HG02884 (cell line): ENCODE data around the gene PCDH1.
"Not testable (repeated sequence)": the region's sequence is repeated elsewhere in the genome, so short reads cannot be mapped to it uniquely, and the experiment has no call there.

Source experiments
- ATAC-seq: cut with Tn5 transposase; IDR thresholded peaks from one replicate; pipeline ENCODE4 v1.9.1; 2021; ENCODE audit warnings: mild to moderate bottlenecking, moderate library complexity; ENCODE audit not compliant: unreplicated experiment

PCDH1 gene

DNA sequence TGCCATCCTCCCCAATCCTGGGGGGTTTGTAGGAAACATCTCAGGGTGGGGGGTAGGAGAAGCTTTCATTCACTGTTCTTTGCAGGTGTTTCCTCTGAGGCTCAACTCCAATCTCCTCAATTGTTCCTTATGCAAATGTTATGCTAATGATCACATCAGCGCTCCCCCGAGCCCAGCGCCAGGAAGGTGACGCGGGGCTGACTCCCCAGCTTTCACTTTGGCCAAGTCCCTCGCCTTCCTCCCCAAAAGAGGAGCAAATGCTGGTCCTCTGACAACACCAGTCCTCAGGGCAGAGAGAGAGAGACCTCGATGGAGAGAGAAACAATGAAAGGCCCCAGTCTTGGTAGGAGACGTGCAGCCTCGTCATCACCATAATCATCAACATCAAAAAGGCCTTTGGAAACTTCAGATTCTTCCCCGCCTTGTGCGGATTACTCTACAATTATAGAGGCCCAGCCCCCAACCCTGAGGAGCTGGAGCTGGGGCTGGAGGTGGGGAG is 39.1 kb downstream of the PCDH1 start:
- ATAC-seq = no peak

DNA sequence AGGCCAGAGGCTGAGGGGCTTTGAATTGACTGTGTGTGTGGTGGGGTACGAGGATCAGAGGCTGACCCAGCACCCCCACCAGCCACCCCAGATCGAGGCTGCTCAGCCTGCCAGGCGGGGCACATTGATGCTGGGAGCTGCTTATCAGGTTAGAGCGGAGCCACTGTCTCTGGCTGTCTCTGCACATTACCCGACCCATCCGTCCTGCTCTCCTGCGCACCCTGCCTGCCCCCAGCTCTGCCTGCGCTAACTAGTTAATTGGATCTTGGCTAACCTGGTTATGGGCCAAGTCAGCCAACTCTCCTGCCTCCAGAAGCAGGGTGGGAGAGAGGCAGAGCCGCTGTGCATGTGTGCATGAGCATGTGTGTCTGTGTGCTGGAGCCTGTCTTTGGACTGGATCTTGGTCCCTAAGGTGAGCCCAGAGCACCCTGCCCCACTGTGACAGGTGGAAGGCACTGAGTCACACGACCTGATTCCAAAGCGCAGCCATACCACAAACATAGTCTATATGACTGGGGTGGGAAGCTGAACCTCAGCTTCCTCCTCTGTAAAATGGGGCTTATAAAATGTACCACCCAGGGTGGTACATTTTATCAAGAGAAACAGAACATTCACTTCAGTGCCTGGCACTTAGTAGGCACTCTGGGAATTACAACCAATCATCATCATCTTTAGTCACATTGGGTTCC is 39.7 kb downstream of the PCDH1 start:
- ATAC-seq = no peak

DNA sequence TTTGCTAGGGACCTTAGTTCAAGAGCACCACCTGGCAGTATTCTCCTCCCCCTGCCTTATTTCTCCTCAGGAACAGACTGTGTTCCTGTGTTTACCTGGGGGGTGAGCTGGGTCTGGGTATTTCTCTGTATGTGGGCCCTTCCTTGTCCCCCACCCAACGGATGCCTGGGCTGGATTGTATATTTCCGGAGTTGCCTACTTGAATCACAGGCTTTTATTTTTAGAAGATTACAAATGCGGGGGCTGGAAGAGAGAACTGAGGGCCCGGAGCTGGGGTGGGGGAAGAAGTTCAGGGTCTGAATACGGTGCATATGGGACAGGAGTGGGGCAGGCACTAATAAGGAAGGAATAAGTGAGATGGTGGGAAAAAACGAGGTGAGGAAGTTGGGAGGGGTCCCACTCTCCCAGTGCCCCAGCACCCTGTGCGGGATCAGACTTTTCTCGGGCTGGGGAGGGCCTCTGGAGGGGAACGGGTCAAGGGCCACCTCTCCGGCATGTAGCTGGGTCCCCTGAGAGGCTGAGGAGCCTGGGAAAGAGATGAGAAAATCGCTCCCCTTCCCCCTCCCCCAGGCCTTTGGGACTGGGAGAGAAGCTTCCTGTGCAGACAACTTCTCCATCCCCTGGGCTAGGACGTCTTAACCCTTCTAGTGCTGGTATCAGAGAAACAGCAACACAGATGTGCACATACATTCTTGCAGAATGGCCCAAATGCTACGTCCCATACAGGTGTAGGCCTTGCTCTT is 42.1 kb downstream of the PCDH1 start:
- no peak for ATAC-seq

DNA sequence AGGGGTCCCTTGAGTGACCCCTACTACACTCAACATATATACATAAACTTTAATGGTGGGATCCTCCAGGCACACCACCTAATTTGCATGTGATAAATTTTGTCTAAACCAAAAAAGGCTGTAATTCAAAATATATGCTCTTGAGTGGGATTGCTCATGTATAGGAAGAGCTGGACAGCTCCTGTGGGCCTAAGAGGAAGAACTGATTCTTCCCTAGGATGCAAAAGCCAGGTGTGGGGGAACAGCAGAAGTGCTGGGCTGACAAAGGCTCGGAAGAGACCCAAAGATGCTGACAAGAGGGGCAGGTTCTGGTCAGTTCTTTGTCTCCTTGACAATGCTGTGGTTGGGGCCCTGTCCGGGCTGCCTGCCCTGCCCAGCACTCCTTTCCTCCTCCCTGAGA is 43.9 kb downstream of the PCDH1 start:
- no peak for ATAC-seq

DNA sequence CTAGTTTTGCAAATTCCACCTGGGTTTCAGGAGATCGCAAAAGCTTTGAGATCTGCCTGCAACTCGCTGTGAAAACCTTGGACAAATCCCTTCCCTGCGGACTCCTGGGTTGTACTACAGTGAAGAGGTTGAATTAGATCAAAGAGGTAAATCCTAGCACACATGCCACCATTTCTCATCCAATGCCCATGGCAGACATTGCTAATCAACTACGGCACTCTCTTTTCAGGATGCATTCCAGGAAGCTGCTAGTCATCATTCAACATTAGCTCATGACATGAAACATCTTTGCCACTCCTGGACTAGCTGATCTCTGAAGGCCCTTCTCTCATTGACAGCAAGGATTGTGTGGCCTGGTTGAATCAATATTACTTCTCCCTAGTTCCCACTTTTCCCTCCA is 46.1 kb downstream of the PCDH1 start:
- ATAC-seq = no peak

DNA sequence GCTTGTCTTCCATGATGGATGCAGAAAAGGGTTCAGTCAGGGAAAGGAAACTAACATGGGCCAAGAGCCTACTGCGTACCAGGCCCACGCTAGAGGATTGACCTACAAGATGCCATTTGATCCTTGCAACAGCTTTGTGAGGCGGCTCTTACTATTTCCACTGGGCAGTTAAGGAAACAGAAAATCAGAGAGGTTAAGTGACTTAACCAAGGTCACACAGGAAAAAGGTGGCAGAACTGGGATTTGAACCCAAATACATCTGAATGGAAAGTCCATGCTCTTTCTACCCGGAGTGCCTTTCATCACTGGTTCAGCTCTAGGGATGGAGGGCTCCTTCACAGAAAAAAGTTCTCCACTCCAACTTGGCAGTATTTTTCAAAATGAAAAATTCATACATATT is 50.0 kb downstream of the PCDH1 start:
- no peak for ATAC-seq

DNA sequence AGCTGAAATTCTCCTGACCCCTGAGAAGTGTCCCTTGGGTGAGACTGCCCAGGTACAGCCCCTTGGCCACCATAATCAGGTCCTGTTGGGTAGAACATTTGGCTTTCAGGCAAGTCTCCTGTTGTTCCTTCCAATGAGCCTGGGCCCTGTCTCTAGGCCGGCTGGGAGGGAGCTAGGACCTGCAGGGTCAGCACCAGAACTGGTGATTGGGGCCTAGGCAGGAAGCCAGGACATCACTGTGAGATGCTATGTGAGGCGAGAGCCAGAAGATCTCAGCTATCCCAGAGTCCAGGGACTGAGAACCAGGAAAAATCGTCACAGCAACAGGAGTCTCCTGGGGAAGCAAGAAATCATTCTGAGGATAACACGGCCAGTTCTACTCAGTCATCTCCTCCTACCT is 51.5 kb downstream of the PCDH1 start:
- ATAC-seq = no peak

DNA sequence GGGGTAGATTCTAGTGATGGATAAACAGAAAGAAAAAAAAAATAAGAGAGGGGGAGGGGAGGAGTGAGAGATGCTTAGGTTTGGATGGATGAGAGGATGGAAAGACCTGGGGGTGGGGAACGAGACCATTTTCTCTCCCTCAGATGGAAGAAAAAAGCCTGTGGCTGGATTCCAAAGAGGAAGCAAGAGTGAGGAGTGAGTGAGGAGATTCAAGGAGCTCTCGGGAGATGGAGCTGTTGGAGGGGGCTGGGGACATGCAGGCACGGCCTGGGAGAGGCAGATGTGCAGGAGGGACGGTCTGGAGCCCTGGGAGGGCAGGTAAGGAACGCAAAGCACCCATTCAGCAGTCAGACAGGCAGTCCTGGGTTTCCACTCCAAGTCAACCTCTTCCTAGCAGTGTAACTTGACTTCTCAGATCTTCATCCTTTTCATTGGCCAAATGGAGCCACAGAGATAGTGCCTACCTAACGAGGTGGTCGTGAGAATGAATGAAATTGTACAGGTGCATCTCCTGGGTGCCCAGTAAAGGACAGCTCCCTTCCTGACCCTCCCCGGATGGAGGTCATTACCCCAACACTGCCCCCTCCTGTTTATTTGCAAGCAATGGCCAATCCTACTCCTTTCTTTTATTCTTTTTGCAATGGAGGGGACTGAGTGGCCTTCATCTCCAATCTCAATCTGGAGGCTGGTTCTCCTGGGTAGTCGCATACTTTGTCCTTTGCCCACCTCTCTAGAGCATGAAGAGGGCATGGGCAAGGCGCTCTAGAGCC is 52.2 kb downstream of the PCDH1 start:
- no peak for ATAC-seq

DNA sequence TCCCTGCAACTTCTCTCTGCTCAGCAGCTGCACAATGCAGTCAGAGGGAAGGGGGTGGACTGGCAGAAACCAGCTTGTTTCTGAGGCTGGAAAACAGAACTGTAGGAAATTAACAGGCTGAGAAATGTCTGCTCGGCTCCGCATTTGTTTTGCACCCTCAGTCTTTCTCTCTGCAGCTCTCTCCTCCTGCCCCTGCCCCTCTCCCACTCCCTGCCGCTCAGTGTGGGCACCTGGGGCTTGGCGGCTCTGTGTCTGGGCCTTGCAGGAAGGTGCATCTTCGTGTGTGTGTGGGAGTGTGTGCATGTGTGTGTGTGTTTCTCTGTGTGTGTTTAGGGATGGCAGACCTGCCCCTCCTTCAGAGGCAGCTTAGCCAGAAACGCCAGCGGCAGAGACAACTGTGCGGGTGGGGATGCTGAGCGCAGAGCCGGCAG is 53.0 kb downstream of the PCDH1 start:
- ATAC-seq = no peak

DNA sequence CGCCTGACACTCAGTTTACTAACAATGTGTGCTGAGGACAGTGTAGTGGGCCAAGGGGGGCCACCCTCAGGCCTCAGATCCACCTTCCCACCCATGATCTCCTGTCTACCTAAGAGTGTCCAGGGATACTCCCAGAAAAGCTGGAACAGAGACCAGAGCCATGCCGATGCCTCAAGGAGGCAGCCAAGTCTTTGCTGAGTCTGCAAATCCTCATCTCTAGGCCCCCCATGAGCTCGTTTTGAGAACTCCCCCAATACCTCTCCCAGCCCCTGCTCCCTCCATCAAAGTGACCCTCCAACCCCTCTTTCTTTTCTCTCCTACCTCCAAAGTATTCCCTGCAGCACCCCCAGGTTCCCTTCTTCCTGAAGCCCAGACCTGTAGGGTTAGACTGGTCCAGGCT is 53.5 kb downstream of the PCDH1 start:
- ATAC-seq = no peak

DNA sequence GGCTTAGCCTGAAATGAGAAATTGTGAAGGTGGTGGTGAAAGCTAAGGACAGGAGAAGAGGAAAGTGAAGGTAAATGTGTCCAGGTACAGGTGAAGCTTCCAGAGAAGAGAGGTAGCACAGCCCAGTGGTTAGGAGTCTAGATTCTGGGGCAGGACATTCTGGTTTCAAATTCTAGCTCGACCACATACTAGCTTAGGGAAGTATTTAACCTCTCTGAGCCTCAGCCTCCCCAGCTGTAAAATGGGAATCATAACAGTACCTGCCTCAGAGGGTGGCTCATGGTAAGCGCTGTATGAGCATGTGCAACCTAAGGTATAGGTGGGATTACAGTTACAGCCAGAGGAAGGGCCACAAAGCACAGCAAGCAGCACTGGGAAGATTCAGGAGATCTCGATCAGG is 55.2 kb downstream of the PCDH1 start:
- no peak for ATAC-seq

DNA sequence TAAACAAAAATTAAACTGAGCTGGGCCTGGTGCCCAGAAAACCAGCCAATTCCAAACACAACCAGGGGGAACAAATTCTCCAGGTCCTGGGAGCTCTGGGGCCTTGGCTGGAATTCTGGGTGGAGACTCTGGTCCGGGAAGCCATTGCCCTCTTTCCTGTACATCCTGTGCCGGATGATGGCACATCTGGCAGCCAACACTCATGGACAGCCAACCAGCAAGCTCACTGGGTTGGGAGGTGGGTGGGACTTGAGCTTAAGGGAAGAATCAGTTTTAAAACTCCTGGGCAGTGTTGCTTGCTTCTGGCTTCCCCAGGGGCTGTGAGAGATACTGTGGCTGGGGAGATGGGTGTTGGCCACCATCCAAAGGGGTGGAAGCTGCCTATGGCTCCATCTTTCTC is 56.1 kb downstream of the PCDH1 start:
- ATAC-seq = no peak

DNA sequence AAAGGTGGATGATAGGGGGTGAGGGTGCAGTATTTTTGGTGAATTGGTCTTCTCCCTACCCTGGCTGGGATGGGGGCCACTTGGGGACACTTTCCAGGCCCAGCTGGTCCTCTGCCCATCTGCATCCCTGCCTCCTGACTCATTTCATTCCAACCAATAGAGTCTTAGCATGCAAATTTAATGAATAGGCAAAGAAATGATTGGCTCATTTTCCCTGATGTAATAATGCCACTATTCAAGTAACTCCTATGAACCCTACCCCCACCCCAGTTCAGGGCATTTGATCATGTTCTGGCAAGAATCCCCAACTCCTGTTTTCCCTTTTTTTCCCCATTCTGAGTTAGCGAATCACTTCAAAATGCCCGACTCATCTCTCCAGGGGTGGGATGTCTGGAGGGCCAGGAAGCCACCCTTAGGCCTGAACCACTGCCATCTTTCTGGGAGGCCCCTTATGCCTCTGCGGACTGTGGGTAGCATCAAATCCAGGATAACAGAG is 56.7 kb downstream of the PCDH1 start:
- ATAC-seq = no peak

DNA sequence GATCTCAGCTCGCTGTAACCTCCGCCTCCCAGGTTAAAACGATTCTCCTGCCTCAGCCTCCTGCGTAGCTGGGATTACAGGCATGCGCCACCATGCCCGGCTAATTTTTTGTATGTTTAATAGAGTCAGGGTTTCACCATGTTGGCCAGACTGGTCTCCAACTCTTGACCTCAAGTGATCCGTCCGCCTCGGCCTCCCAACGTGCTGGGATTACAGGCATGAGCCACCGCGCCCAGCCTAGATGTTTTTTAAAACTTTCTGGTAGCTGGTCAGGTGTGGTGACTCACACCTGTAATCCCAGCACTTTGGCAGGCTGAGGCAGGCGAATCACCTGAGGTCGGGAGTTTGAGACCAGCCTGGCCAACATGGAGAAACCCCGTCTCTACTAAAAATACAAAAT is 57.5 kb downstream of the PCDH1 start:
- ATAC-seq = not testable (repeated sequence)

DNA sequence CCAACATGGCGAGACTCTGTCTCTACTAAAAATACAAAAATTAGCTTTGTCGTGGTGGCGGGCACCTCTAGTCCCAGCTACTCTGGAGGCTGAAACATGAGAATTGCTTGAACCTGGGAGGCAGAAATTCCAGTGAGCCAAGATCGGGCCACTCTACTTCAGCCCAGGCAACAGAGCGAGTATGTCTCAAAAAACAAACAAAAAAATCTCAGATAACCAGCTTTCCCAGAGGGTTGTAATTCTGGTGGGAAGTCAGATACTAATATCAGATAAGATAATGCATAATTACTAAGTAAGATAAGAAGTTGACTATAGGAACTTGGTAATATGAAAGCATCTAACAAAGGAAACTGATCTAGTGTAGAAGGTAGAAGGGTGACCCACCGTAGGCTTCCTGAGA is 60.6 kb downstream of the PCDH1 start:
- ATAC-seq = no peak

DNA sequence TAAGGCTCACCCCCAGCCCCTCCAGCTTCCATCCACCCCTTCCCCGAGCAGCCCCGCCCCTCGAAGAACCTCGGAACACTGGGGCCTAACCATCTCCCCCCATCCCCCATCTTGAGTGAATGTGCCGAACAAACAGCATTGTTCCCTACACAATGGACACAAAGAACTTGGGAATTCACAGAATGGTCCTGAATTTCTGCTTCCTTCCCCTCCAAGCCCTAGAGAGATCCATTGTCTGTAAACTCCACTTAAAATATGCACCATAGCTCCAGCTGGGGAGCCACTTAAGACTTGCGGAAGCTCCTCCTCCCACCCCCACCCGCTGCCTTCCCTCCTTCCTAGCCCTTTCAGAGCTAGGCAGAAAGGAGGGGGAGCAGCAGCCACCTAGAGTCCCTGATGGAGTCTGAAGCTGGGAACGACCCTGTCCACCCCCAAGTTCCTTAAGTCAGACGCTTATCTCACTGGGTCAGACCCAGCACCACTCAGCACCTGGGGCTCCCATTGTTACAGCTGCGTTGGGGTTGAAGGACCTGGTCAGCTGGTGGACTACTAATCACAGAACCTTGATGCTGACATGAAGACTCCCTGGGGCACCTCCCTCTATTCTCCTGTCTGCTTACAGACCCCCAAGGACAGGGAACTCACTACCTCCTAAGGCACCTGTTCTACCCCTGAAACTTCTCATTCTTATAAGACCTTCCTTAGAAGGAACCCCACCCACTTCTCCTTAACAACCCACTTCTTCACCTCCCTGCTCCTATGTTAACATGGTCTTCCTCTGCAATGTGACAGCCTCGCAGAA is 61.4 kb downstream of the PCDH1 start:
- no peak for ATAC-seq

DNA sequence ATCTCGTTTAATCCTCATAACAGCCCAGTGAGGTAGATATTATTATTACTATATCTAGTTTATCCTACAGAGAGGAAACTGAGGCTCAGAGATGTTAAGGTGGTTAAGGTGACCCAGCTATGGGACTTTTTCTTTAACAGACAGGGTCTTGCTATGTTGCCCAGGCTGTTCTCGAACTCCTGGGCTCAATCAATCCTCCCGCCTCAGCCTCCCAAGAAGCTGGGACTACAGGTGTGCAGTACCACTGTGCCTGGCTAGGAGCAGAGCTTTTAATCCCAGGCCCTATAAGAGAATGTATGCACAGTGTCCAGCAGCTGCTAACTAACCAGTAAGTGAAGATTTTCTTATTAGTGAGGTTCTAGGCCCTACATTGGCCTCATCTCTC is 62.4 kb downstream of the PCDH1 start:
- no peak for ATAC-seq

DNA sequence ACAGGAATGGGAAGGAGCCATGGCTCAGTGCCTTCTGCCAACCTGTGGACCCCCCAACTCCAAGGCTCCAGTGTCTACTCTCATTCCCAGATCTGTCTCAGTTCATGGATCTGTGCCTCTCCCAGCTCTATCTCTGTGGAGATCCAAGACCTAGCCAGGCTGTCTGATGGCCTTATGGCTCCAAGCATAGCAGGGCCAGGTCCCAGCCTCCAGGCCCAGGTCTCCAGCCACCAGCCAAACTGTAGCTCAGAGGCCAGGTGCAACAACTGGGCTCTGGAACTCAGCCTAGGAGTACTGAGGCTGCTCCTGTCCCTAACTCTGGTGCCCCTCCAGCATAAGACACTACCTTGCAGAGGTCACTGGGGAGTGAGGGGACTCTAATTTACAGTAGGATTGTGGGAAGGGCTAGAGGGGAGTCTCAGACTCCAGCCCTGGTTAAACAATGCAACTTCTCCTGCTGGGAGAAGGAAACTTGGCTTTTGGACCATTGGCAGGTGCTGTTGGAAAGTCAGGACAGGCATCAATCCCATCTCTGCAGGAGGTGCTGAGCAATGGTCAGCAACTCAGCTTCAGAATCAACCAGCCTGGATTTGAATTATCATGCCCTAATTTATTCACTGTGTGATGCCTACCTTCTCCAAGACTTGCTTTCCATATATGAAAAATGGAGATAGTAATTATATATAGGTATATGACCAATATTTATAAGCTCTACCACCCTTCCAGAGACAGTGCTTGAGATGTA is 63.0 kb downstream of the PCDH1 start:
- ATAC-seq = no peak

DNA sequence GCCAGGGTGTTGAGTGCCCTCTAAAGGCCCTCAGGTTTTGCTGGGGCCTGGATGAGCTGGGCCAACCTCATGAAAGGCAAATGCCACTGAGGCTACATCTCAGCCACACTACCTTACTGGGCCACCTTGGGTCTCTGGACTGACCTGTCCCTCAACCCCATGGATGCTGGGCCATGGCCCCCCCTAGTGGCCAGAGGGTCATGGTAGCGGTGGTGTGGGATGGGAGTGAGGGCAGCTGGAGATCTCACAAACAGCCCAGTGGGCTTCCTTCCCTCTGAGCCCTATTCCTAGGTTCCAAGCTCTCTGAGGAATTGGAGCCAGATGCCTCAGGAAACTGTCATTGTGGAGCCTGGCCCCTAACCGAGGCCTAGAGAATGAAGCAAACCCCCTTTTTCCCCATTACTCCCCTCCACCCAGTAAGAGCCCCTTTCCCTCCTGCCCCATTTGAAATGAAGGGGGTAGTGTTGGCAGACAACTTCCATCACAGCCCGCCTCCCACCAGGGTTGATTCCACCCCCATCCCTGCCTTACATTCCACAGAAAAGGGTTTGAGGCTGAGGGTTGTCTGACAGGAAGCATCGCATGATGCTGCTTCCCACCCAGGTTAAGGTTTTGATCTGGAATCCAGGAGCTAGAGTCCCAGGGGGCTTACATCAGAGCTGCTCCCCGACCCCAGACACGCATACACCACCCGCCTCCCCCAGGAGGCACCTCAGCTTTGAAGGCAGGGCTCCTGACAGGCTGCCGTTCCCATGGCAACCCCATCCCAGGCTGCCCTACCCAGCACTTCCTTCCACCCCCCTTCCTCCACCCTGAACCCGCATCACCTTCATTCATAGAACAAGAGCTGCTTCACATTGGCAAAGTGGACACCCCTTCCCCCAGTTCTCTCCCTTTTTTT is 63.9 kb downstream of the PCDH1 start:
- ATAC-seq = no peak
